GM21619 (cell line): ENCODE data around the gene KCTD15.
"Not testable (repeated sequence)": the region's sequence is repeated elsewhere in the genome, so short reads cannot be mapped to it uniquely, and the experiment has no call there.

Experiments used
- ATAC-seq: cut with Tn5 transposase; IDR thresholded peaks from one replicate; pipeline ENCODE4 v1.9.1; 2021; ENCODE audit not compliant: unreplicated experiment

KCTD15 gene

GRCh38 chr19:33813391-33814101 is 16.9 kb downstream of the KCTD15 start:
- ATAC-seq, result no peak

- ATAC-seq, result no peak
Measured at GRCh38 chr19:33814181-33815165, 17.8 kb downstream of the KCTD15 start.

- ATAC-seq, result no peak
Measured at GRCh38 chr19:33815380-33816340, 19.0 kb downstream of the KCTD15 start.

GRCh38 chr19:33818411-33818810 is 21.7 kb downstream of the KCTD15 start:
- no peak for ATAC-seq

GRCh38 chr19:33819078-33819477 is 22.4 kb downstream of the KCTD15 start:
- not testable (repeated sequence) for ATAC-seq

- no peak for ATAC-seq
Measured at GRCh38 chr19:33819506-33819879, 22.8 kb downstream of the KCTD15 start.

GRCh38 chr19:33819880-33820781 is 23.5 kb downstream of the KCTD15 start:
- no peak for ATAC-seq

- ATAC-seq, result no peak
Measured at GRCh38 chr19:33821871-33822270, 25.2 kb downstream of the KCTD15 start.

- no peak for ATAC-seq
Measured at GRCh38 chr19:33823341-33823740, 26.7 kb downstream of the KCTD15 start.

- no peak for ATAC-seq
Measured at GRCh38 chr19:33825556-33825955, 28.9 kb downstream of the KCTD15 start.

- no peak for ATAC-seq
Measured at GRCh38 chr19:33826521-33826920, 29.9 kb downstream of the KCTD15 start.

- ATAC-seq, result no peak
Measured at GRCh38 chr19:33828266-33829075, 31.8 kb downstream of the KCTD15 start.

- no peak for ATAC-seq
Measured at GRCh38 chr19:33830264-33830663, 33.6 kb downstream of the KCTD15 start.

- no peak for ATAC-seq
Measured at GRCh38 chr19:33831825-33832224, 35.2 kb downstream of the KCTD15 start.

- no peak for ATAC-seq
Measured at GRCh38 chr19:33832633-33833032, 36.0 kb downstream of the KCTD15 start.

- ATAC-seq, result no peak
Measured at GRCh38 chr19:33840382-33840781, 43.7 kb downstream of the KCTD15 start.

GRCh38 chr19:33840783-33841182 is 44.1 kb downstream of the KCTD15 start:
- ATAC-seq, result no peak

- ATAC-seq, result no peak
Measured at GRCh38 chr19:33841685-33842084, 45.0 kb downstream of the KCTD15 start.

- no peak for ATAC-seq
Measured at GRCh38 chr19:33844478-33844877, 47.8 kb downstream of the KCTD15 start.
